Prostate gland (tissue), 2 donors: ENCODE results near the gene PLA2G2C.

Experiments used
- CTCF ChIP-seq, 4 experiments: fragments of 200-600 bp in 2 of 4; fragments of 450-650 bp in 2 of 4; sonication (generic) in 2 of 4; IDR thresholded peaks; 1 replicate in 3 of 4; 2 replicates in 1 of 4; pipeline ENCODE4 v1.5.1; 2016 to 2019; ENCODE audit warnings: antibody characterized with exemption in 4 of 4, mild to moderate bottlenecking in 2 of 4, moderate library complexity in 2 of 4
- POLR2A ChIP-seq: fragments of 450-650 bp; IDR thresholded peaks from one replicate; pipeline ENCODE4 v1.6.1; 2016; ENCODE audit warnings: antibody characterized with exemption, mild to moderate bottlenecking
- POLR2AphosphoS5 ChIP-seq: sonication (generic); formaldehyde crosslinking; IDR thresholded peaks from one replicate; pipeline ENCODE4 v1.6.1; 2017; ENCODE audit warnings: antibody characterized with exemption

- TF ChIP-seq POLR2A (no peak), CTCF (IDR thresholded peaks at IDR 0.05) (no peak), POLR2AphosphoS5 (no peak)
Observed at GRCh38 chr1:20153000-20153418, 33.3 kb downstream of the PLA2G2C start.
